ENCODE data around the gene REELD1. TPM values are rescaled to one million over a fixed set of nuclear protein-coding genes. Genes with fewer than 3 reads are reported as not detected.

REELD1 gene
- total RNA-seq, 4 donors from 2014 or later, result 1.3 to 2.2 (median 1.5) TPM; not detected in 1

DNA sequence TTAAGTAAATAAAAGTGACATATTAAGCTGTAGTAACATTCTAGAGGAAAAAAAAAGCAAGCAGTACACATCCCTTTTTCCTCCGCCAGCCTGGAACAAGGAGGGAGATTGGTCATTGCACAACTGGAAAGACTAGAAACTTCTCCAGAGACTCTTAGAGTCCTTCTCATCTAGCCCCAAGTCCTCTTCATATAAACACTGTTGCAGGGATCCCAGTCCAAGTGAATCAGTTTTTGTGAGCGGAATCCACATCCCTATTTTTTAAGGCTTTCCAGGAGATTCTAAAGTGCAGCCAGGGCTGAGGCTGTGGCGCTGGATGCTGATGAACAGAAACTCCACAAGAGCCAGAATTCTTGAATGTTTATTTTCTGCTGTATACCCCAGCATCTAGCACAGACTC is 23.8 kb downstream of the REELD1 start:
- TF ChIP-seq, protein P1, sequence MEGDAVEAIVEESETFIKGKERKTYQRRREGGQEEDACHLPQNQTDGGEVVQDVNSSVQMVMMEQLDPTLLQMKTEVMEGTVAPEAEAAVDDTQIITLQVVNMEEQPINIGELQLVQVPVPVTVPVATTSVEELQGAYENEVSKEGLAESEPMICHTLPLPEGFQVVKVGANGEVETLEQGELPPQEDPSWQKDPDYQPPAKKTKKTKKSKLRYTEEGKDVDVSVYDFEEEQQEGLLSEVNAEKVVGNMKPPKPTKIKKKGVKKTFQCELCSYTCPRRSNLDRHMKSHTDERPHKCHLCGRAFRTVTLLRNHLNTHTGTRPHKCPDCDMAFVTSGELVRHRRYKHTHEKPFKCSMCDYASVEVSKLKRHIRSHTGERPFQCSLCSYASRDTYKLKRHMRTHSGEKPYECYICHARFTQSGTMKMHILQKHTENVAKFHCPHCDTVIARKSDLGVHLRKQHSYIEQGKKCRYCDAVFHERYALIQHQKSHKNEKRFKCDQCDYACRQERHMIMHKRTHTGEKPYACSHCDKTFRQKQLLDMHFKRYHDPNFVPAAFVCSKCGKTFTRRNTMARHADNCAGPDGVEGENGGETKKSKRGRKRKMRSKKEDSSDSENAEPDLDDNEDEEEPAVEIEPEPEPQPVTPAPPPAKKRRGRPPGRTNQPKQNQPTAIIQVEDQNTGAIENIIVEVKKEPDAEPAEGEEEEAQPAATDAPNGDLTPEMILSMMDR (IDR thresholded peaks at IDR 0.05; ENCODE audit: low read depth), result no peak

DNA sequence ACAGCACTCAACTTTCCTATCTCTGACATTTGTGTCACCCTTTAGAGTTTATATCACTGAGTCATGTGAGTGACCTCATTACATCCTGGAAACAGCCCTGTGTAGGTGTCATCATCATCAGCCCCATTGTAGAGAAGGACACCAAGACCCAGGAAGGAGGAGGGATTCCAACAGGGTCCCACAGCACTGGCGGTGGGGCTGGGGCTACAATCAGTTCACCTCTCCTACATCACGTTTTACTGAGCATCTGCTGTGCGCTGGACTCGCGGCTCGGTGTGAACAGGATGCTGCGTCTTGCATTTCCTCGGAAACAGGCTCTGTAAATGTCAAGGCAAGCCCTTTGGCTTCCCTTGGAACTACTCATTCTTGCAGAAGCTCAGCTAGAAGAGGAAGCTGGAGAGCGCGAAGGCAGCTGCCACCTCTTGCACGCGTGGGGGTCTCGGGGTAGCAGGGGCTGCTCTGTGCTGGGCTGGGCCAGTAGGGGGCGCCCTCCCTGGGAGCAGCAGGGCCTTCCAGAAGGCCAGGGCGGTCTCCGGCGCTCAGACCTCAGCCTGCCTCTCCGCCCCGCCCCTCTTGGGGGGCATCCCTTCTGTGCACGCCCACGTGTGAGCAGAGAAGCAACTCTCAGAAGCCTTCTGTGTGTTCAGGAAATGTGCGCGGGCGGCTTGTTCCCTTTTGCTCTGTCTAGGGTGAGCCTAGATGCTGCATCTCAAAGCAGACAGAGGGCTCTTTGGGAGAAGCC is 29.0 kb downstream of the REELD1 start:
- TF ChIP-seq, protein P1 (IDR thresholded peaks at IDR 0.05; ENCODE audit: low read depth), result no peak

DNA sequence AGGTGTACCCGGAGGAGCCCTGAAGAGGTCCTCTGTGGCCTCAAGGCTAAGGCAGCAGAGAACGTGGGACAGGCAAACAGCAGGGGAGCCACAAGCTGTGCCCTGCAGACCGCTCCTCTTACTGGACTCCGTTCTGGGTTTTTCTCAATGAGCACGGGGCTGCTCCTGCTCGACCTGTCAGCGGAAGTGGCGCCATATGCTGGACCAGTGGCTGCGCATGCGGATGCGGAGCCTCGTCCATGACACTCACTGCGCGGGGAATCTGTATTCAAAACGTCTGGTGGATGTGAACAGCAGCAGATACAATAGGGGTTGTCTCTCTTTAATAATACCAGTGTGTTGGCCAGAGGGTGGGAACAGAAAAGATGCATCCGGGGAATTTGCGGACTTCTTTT is 29.5 kb downstream of the REELD1 start:
- TF ChIP-seq, protein P1 (IDR thresholded peaks at IDR 0.05; ENCODE audit: low read depth), result no peak

DNA sequence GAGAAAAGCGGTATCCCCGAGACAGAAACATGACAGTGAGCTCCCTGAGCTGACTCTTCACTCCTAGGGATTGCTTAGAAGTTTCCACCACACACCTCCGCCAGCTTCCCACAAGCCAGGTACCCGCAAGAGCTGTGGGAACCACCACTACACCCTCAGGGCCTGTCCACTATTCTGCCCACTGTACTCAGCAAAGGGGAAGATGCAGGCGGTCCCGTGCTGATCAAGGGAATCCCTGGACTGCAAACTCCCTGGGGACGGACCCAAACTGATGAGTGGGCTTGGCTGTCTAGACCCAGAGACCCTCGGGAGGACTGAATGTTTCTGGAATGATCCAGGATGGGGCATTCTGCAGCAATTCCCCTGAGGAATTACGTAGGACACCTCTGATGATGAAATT is 30.2 kb downstream of the REELD1 start:
- TF ChIP-seq, protein P1 (IDR thresholded peaks at IDR 0.05; ENCODE audit: low read depth), result no peak

DNA sequence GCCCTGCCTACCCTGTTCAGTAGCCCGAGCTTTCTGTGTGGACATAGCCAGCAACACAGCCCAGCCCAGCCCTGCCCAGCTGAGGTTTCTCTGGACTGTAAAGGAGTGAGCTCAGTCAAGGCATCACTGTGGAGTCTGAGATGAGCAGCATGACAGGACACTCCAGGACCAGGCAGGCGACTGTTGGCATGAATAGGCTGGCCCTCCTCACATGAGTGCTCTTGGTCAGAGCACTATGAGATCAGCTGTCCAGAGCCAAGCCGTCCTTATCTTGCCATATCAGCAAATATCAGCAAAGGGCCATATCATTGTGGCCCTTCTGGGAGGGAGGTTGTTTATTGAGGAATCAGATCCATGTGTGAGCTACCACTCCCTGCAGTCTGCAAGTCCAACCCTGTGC is 30.9 kb downstream of the REELD1 start:
- TF ChIP-seq, protein P1 (IDR thresholded peaks at IDR 0.05; ENCODE audit: low read depth), result no peak

DNA sequence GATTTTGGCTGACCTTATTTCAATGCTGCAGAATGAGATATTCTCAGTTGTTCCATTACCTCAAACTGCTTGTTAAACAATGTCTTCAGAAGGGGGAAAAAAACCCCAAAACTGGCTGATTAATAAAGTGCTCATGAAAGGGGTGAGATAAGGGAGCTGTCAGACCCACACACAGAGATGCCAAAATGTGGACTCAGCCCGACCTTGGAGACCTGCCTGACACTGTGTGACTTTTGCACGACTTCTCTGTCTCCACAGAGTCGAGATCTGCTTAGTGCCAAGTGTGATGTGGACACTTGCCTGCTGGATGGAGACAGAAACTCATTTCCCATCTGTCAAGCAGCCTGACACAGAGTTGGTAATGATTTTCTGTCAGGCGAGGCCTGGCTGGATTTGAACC is 31.5 kb downstream of the REELD1 start:
- TF ChIP-seq, protein P1 (IDR thresholded peaks at IDR 0.05; ENCODE audit: low read depth), result no peak

DNA sequence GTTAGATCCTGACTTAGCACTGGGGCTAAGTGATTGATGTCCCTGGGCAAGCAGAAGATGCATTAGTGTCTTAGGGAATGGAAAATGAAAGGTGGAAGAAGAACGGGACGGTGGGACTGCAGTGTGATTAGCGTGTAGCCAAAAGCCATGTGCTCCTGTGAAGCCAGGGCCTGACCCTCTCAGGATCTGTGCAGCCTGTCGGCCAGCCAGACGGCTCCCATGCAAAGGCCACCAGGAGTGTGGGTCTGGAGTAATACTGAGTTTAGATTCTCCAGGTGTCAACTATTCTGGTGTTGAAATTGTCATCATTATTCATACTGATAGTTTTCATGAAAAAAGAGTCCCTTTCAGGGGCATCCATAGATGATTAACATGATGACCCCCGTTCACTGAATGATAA is 32.0 kb downstream of the REELD1 start:
- TF ChIP-seq, protein P1 (IDR thresholded peaks at IDR 0.05; ENCODE audit: low read depth), result no peak

Measured in subcutaneous adipose tissue (tissue), 4 donors.